Lower leg skin (tissue), 4 donors: ENCODE data around the gene FIBCD1. TPM values are rescaled to one million over a fixed set of nuclear protein-coding genes. Genes with fewer than 3 reads are reported as not detected.

Source experiments
- DNase-seq, 2 donors: peaks; one replicate each; pipeline ENCODE4 v3.0.0-alpha.2; 2019; ENCODE audit warnings: low spot score in 2 of 2
- H3K4me3 ChIP-seq: fragments of 200-600 bp; sonication (generic); 2 replicates; pipeline ENCODE4 v1.5.1; 2017; ENCODE audit warnings: mild to moderate bottlenecking, low read depth; ENCODE audit not compliant: poor library complexity, severe bottlenecking
- CTCF ChIP-seq, 3 donors: fragments of 450-650 bp; IDR thresholded peaks; one replicate each; pipeline ENCODE4 v1.5.1; 2016; ENCODE audit warnings: antibody characterized with exemption in 3 of 3, mild to moderate bottlenecking in 3 of 3, moderate library complexity in 2 of 3
- POLR2A ChIP-seq, 2 donors: fragments of 450-650 bp; IDR thresholded peaks; one replicate each; pipeline ENCODE4 v1.6.1; 2016 to 2017; ENCODE audit warnings: antibody characterized with exemption in 2 of 2, mild to moderate bottlenecking in 1 of 2, moderate library complexity in 1 of 2
- WGBS, 2 donors: methylation state at CpG; one replicate each; pipeline ENCODE4 v1.1.5; 2018; 5-methylcytosine and 5-hydroxymethylcytosine counted together
- intact Hi-C: fragments of 100-400 bp; cut with DNase I; formaldehyde crosslinking; loops from one replicate; pipeline ENCODE4 v1.15.0; 2023; ENCODE audit warnings: low total_unique reads
- total RNA-seq, 4 donors: library from RNA; depleted of rRNA; stranded (reverse); fragments of >200 nt; gene quantifications; one replicate each; pipeline ENCODE4 v1.1.0, GENCODE V29; 2016

The FIBCD1 gene
- total RNA-seq, 4 donors from 2014 or later, result 0.17 to 0.42 TPM; not detected in 2

- whole genome bisulfite sequencing, 2 donors, result 82 to 84% methylated on average over 13 of the region's 13 CpGs
- intact Hi-C loops, result loop anchor here (10.0 kb wide), 1 partner anchor 61 kb away; no protein-coding TSS in a partner anchor
- TF ChIP-seq CTCF (IDR thresholded peaks at IDR 0.05) (no peak), POLR2A (IDR thresholded peaks at IDR 0.05) (no peak)
- DNase-seq, result no peak
- H3K4me3 ChIP-seq, result no peak overlapping the region
These were observed 3.3 kb downstream of the FIBCD1 start for GRCh38 chr9:130935648-130936271.

GRCh38 chr9:130934702-130935647, 4.1 kb downstream of the FIBCD1 start:
- no peak for DNase-seq
- 46 to 51% methylated on average over 16 of the region's 16 CpGs for WGBS, 2 donors
- no peak overlapping the region for H3K4me3 ChIP-seq
- no peak for TF ChIP-seq POLR2A (IDR thresholded peaks at IDR 0.05)
- no peak for TF ChIP-seq CTCF (IDR thresholded peaks at IDR 0.05)
- intact Hi-C loops, result loop anchor here (10.0 kb wide), 1 partner anchor 60 kb away; no protein-coding TSS in a partner anchor

- TF ChIP-seq POLR2A (IDR thresholded peaks at IDR 0.05), result no peak
- no peak for TF ChIP-seq CTCF (IDR thresholded peaks at IDR 0.05)
- intact Hi-C loops, result loop anchor here (10.0 kb wide), 1 partner anchor 59 kb away; no protein-coding TSS in a partner anchor
- 67 to 72% methylated on average over 10 to 11 of the region's 11 CpGs for WGBS, 2 donors
- H3K4me3 ChIP-seq, result no peak overlapping the region
- no peak for DNase-seq
These were observed 4.8 kb downstream of the FIBCD1 start for GRCh38 chr9:130934246-130934645.

- TF ChIP-seq CTCF (IDR thresholded peaks at IDR 0.05) (no peak), POLR2A (IDR thresholded peaks at IDR 0.05) (no peak)
- WGBS, 2 donors, result 17 to 20% methylated on average over 24 to 26 of the region's 26 CpGs
- DNase-seq, result no peak
- intact Hi-C loops, result loop anchor here (10.0 kb wide), 1 partner anchor 59 kb away; no protein-coding TSS in a partner anchor
- no peak overlapping the region for H3K4me3 ChIP-seq
These were observed 5.7 kb downstream of the FIBCD1 start for GRCh38 chr9:130933114-130934046.
